Germinal center (tissue), 1 donor: ENCODE results near the gene ALDH1A1.
"Not testable (repeated sequence)": the region's sequence is repeated elsewhere in the genome, so short reads cannot be mapped to it uniquely, and the experiment has no call there.

Source experiments
- DNase-seq: peaks from one replicate; pipeline ENCODE4 v3.0.0; 2012; ENCODE audit warnings: mixed read lengths, low spot score

Gene ALDH1A1

GRCh38 chr9:72943844-72944462 lies 8.9 kb downstream of the ALDH1A1 start:
- DNase-seq, result no peak

- DNase-seq, result no peak
Observed at GRCh38 chr9:72942451-72942850, 10.4 kb downstream of the ALDH1A1 start.

- not testable (repeated sequence) for DNase-seq
Observed at GRCh38 chr9:72939581-72939980, 13.3 kb downstream of the ALDH1A1 start.

DNA sequence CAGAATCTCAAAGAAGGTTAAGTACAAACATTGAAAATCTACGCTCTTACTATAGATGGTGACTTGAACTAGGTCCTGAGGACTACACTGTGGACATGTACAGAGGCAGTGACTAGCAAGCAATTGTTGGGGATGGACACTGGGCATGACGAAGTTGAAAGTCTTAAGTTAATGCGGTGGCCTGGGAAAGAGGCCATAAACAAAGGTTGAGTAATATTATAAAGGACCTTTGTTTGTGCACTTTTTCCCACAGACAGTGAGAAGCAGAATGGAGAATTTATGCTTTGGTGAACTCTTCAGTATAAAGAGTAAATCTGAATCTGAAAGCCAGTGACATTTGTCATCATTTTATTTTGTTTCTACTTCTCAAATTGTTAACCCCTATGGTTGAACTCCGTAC lies 15.3 kb downstream of the ALDH1A1 start:
- DNase-seq, result no peak

DNA sequence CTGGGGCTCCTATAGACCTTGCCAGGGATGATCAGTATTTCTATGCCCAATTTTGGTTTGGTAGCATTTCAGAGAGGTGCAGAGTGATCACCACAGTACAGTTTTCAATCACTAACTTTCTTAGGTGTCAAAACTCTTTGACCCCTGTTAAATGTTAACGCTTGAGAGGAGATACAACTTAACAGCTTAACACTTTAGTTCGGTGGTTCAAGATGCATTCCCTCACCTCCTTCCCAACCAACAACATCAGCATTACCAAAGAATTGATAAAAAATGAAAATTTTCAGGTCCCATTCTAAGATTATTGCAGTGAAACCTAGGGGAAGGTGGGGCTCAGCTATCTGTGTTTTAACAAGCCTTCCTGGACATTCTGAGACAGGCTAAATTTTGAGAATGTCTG lies 16.2 kb downstream of the ALDH1A1 start:
- no peak for DNase-seq

- DNase-seq, result no peak
Observed at GRCh38 chr9:72936266-72936665, 16.6 kb downstream of the ALDH1A1 start.

DNA sequence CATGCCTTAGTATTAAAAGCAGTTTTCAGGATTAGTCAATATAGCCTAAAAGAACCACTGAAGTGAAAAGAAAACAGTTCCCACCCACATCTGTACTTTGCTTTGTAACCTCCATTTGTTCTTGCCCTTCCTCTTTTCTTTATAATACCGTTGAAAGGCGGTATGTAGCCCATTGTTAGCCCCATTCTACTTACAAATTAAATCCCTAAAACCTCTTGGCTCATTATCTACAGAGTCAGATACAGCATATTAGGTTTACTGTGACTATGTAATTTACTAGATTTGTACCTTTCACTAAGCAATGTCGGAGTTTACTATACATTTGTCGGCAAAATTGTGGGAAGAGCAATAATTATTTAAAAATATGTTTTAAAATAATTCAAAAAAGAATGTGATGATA lies 17.3 kb downstream of the ALDH1A1 start:
- no peak for DNase-seq

- DNase-seq, result no peak
Observed at GRCh38 chr9:72933730-72934665, 18.9 kb downstream of the ALDH1A1 start.

GRCh38 chr9:72932619-72933018 lies 20.2 kb downstream of the ALDH1A1 start:
- no peak for DNase-seq

DNA sequence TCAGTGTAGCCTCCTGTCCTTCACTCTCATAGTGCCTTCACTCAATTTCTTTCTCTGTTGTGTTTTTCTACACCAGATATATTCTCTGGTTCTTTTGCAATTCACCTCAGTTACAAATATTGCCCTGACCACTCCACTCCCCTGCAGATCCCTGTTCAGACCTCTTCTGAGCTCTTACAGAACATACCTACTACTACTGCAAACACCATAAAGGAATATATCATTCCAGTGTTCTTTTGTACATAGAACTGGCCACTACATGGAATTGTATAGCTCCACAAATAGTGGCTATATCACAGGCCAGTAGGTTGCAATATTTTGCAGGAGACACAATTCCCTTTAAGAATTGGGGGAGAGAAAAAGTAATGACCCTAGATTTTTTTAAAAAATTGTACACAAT lies 21.0 kb downstream of the ALDH1A1 start:
- DNase-seq, result no peak

- no peak for DNase-seq
Observed at GRCh38 chr9:72931437-72931836, 21.4 kb downstream of the ALDH1A1 start.

DNA sequence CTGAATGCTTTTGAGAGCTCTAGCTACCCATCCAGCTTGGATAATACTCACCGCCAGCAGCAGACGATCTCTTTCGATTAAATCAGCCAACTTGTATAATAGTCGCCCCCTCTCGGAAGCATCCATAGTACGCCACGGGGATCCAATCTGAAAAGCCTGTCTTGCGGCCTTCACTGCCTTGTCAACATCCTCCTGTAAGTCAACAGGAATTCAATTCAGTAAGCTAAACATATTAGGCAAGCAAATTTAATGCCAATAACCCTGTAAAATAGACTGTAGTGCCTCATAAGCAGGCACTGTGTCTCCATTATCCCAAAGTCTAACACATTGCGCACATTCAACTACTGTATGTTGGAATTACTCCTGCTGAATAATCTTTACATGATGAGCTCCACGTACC lies 22.0 kb downstream of the ALDH1A1 start:
- no peak for DNase-seq

DNA sequence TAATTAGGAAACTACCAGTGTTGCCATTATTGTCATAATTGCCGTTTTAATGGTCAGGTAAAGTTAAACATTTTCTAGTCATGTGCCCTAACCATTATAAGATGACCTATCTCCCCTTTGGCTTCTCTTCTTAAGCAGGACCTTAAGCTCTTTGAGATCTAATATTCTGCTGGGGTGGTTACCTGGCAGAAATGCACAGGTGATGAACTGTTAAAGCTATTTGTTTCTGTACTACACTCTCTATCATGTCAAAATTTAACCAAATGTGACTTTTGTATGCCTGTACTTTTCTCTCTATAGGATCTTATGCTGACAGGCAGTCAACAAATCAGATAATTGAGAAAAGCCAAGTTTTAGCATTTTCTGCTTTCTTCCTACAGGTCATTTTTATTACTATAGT lies 23.3 kb downstream of the ALDH1A1 start:
- no peak for DNase-seq

DNA sequence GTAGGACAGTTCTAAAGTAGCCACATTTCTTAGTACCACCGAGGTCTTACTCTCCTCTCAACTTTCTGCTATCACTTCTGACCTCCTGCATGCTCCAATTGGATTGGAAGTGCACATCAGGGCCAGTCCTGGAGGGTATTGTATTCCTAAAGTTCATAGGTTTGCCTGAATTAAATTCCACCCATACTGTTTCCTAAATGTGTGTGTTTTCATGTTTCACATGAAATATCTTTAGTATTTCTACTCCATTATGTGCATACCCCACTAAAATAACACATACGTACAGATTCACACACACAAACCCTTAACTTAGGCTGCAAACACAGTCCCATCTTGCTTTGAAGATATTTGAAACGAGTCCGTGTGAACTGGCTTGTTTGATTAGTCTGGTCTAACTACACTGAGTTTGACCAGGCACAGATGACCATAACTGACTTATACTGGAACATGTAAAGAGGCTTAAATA lies 24.8 kb downstream of the ALDH1A1 start:
- DNase-seq, result no peak

GRCh38 chr9:72926506-72926905 lies 26.3 kb downstream of the ALDH1A1 start:
- DNase-seq, result no peak

- no peak for DNase-seq
Observed at GRCh38 chr9:72925891-72926290, 27.0 kb downstream of the ALDH1A1 start.

DNA sequence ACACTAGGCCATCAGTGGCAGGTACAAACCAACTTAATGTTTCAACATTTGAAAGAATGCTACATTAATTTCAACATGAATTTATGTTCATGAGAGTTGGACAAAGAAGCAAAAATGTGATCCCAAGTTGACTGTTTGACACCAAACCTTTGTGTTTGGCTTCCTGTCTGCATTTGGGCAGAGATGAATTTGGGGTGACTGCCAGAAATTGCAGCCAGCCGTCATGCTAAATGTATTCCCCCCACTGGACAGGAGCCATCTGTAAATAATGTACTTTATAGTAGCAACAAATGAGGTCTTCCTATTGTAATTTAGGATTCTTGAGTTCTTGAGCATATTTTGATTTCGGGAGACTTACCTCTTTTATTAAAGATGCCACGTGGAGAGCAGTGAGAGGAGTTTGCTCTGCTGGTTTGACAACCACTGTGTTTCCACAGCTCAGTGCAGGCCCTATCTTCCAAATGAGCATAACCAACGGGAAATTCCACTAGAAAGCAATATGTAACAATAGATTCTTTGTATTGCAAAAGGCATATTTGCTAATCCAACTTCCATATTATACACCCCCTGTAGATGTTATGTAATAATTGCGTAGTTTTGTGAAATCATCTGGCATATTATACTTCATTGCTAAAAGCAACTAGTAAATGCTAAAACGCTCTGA lies 27.6 kb downstream of the ALDH1A1 start:
- no peak for DNase-seq

DNA sequence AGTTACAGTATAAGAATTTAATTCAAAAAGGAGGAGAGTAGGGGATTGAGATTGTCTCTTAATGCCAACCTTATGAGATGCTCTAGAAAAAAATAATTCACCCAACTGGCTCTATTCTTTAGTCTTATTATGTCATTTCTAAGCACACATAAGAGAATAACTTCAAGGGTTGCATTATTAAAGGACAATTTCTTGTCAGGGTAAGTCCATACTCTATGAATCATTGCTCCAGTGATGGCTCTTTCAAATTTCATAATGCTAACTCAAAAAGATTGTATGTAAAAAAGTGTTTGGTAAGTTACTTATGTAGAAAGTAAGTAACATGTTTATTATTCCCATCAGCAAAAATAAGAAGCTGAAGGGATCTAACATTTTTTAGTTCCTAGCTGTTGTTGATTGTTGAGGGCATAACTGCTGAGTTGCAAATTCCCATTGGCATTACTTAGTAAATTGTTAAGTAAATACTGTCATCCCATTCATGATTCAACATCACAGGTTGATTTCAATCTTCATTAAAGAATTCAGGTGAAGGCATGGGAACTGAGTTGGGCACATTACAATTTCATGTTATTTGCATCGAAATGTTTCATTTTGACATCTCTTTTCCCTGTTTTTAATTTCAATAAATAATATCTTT lies 28.6 kb downstream of the ALDH1A1 start:
- no peak for DNase-seq

GRCh38 chr9:72923077-72923476 lies 29.8 kb downstream of the ALDH1A1 start:
- no peak for DNase-seq

- DNase-seq, result no peak
Observed at GRCh38 chr9:72921888-72922654, 30.8 kb downstream of the ALDH1A1 start.

DNA sequence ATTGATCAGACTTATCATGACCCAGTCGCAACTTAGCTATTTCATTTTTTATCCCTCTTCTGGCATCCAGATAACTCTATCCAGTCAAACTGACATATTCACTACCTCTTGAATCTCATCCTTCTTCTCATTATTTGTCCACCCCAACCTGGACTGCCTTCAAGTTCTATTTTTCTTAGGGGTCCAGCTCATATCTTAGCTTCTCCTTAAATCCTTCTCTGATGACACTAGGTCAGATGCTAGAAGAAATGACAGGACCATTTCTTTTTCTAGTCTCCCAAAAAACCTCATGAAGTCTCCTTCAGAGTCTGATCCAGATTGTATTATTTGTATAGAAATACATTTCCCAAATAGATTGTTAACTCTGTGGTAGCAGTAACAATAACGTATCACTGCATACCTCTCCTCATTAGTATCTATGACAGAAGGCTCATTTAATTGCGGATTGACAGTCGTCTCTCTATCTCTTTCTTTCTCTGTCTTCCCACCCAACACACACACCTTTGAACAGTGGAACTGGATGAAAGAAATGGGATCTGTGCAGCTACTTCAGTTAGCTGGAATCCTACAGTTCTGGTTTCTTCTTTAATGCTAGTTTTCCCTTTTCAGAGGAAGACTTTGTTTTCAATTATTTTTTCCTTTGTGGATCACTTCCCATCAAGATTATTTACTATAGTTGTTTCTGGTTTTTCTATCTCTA lies 33.5 kb downstream of the ALDH1A1 start:
- DNase-seq, result no peak
